Measurements from ENCODE around the gene TBXA2R.

TBXA2R gene

DNA sequence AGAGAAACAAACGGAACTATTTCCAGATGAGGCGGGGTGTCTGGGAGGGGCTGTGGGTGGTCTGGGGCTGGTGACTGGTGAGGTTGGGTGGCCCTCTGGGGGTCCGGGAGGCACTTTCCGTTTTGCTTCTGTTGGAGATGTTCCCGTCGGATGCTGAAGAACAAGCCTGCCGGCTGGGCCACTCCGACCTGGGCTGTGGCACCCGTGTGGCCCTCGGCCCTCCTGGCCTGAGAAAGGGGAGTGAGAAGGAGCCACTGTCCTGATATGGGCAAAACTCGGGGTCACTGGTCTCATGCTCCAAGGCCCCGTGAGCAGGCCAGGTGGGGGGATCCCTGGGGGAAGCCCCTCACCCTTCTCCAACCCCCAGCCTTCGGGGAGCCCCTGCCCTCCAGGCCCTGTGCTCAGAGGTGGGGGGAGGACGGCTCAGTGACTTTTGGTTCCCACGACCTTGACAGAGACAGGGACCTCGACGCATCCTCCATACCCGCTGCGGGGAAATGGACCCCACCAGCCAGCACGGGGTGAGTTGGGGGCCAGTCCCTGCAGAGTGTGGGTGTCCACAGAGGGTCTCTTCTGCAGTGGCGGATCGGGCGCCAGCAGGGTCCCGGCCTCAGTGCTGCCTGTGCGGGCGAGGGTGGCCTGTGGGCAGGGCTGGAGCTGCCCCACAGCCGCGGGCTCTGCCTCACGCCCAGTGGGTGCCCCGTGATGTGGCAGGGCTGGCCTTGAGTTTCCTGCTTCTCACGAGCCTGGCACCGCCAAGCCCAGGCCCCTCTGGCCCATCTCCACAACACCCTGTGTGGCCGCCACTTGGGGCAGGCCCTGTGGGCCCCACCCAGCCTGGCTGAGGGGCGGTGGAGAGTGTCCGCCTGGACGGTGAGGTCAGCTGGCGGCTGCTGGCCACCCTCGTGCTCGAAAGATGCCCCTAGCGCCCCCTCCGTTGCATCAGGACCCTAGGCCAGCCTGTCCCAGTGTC lies 4.4 kb upstream of the TBXA2R start:
- Histone ChIP-seq H3K4me1 (ENCODE audit: insufficient read depth, low read length, severe bottlenecking) (no peaks in the 10 kb centered on the region), H3K27me3 (ENCODE audit: insufficient read depth, low read length) (no peaks in the 10 kb centered on the region), H3K79me2 (ENCODE audit: insufficient read depth, low read length) (no peaks in the 10 kb centered on the region), H4K20me1 (ENCODE audit: insufficient read depth, low read length) (no peaks in the 10 kb centered on the region), H3K27ac (ENCODE audit: low read depth, low read length, poor library complexity, severe bottlenecking) (no peak overlapping the region), H3K9me3 (ENCODE audit: low read length) (no peaks in the 10 kb centered on the region), H3K9ac (ENCODE audit: low read length) (no peak overlapping the region), H3K9me2 (ENCODE audit: low read depth, low read length) (no peaks in the 10 kb centered on the region), H2AFZ (ENCODE audit: low read length) (no peak overlapping the region), H3K36me3 (ENCODE audit: insufficient read depth, low read length) (peaks cover 28% of the 10 kb centered on the region), H3K4me3 (ENCODE audit: low read depth, low read length, poor library complexity, severe bottlenecking) (no peak overlapping the region), H3F3A (ENCODE audit: insufficient read depth, low read length) (no peaks in the 10 kb centered on the region), H3K4me2 (ENCODE audit: low read length) (no peak overlapping the region)
- TF ChIP-seq, protein P1, sequence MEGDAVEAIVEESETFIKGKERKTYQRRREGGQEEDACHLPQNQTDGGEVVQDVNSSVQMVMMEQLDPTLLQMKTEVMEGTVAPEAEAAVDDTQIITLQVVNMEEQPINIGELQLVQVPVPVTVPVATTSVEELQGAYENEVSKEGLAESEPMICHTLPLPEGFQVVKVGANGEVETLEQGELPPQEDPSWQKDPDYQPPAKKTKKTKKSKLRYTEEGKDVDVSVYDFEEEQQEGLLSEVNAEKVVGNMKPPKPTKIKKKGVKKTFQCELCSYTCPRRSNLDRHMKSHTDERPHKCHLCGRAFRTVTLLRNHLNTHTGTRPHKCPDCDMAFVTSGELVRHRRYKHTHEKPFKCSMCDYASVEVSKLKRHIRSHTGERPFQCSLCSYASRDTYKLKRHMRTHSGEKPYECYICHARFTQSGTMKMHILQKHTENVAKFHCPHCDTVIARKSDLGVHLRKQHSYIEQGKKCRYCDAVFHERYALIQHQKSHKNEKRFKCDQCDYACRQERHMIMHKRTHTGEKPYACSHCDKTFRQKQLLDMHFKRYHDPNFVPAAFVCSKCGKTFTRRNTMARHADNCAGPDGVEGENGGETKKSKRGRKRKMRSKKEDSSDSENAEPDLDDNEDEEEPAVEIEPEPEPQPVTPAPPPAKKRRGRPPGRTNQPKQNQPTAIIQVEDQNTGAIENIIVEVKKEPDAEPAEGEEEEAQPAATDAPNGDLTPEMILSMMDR (IDR thresholded peaks at IDR 0.05; ENCODE audit: low read length), result no peak
- no peak for TF ChIP-seq EZH2 (IDR thresholded peaks at IDR 0.05; ENCODE audit: borderline replicate concordance, low read length)

DNA sequence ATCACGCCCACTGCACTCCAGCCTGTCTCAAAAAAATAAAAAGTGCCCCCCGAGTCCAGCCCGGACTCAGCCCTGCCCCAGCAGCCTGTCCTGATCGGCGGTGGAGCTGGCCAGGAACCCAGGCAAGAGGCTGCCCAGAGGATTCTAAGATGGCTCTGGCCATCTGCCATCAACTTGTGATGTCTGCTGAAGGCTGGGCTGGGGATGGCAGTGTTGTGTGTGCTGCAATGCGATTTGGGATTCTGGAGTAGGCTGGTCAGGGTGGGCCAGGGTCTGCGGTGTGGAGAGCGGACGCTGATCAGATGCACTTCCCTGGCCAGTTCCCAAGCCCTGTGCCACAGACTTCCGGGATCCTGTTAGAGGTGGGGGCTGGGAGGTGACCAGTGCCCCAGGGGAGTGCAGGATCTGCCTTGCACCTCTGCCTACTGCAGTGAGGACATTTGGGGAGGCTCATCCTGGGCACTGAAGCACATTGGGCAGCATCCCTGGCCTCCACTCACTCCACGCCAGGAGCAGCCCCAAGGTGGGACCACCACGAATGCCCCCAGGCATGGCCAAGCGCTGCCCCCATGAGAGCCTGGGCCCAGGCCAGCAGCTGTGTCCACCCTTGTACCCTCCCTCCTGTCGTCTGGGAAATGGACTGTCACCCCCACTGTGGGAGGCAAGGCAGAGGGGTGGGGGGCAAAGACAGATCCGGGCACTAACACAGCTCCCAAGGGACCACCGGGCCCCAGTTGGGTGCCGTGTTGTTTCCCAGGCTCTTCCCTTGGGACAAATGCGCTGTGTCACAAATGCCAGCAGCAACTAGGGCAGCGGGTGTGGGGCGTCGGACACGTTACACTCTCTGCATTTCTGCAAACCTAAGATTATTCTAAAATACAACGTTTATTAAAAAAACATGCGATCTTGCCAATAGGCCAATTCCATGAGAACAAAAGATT lies 3.4 kb upstream of the TBXA2R start:
- TF ChIP-seq EZH2 (IDR thresholded peaks at IDR 0.05; ENCODE audit: borderline replicate concordance, low read length), result no peak
- TF ChIP-seq, protein P1 (IDR thresholded peaks at IDR 0.05; ENCODE audit: low read length), result no peak
- Histone ChIP-seq H3K9me2 (ENCODE audit: low read depth, low read length) (no peaks in the 10 kb centered on the region), H2AFZ (ENCODE audit: low read length) (no peak overlapping the region), H3K4me2 (ENCODE audit: low read length) (no peak overlapping the region), H3K79me2 (ENCODE audit: insufficient read depth, low read length) (no peaks in the 10 kb centered on the region), H3K27ac (ENCODE audit: low read depth, low read length, poor library complexity, severe bottlenecking) (no peak overlapping the region), H4K20me1 (ENCODE audit: insufficient read depth, low read length) (no peaks in the 10 kb centered on the region), H3F3A (ENCODE audit: insufficient read depth, low read length) (no peaks in the 10 kb centered on the region), H3K4me3 (ENCODE audit: low read depth, low read length, poor library complexity, severe bottlenecking) (no peak overlapping the region), H3K27me3 (ENCODE audit: insufficient read depth, low read length) (no peaks in the 10 kb centered on the region; the same call in 1 of the 2 replicates), H3K4me1 (ENCODE audit: insufficient read depth, low read length, severe bottlenecking) (peaks cover 3% of the 10 kb centered on the region), H3K36me3 (ENCODE audit: insufficient read depth, low read length) (peaks cover 28% of the 10 kb centered on the region), H3K9me3 (ENCODE audit: low read length) (no peaks in the 10 kb centered on the region), H3K9ac (ENCODE audit: low read length) (no peak overlapping the region)

DNA sequence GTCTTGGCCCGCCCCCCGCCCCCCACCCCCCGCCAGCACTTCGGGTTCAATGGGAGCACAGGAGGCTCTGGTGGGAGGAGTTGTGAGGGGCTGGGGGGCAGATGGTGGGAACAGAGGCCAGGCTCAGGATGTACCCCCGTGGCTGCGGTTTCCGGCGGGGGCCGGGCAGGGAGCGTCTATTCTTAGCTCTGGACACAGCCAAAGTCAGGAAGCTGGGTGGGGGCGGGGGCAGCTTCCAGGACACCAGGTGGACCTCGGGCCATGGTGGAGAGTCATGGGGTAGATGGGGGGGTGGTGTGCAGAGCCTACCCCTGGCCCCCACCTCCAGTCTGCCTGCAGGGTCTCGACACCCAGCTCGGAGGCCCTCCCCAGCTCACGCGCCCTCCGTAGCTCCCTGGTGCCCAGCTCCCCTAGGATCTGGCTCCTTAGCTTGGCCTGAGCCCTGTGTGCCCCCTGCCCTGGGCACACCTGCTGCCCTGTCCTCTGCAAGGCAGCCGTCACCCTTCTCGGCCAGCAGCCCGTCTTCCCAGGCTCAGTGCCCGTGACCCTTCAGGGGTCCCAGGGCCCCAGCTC lies 2.2 kb upstream of the TBXA2R start:
- no peak overlapping the region for H2AFZ ChIP-seq (ENCODE audit: low read length)
- H3K27ac ChIP-seq (ENCODE audit: low read depth, low read length, poor library complexity, severe bottlenecking), result no peak overlapping the region
- H3F3A ChIP-seq (ENCODE audit: insufficient read depth, low read length), result no peaks in the 10 kb centered on the region
- no peaks in the 10 kb centered on the region; the same call in 1 of the 2 replicates for H3K27me3 ChIP-seq (ENCODE audit: insufficient read depth, low read length)
- no peak overlapping the region for H3K4me3 ChIP-seq (ENCODE audit: low read depth, low read length, poor library complexity, severe bottlenecking)
- H3K4me2 ChIP-seq (ENCODE audit: low read length), result no peak overlapping the region
- no peaks in the 10 kb centered on the region for H3K9me2 ChIP-seq (ENCODE audit: low read depth, low read length)
- H3K9ac ChIP-seq (ENCODE audit: low read length), result no peak overlapping the region
- no peak for TF ChIP-seq EZH2 (IDR thresholded peaks at IDR 0.05; ENCODE audit: borderline replicate concordance, low read length)
- TF ChIP-seq, protein P1 (IDR thresholded peaks at IDR 0.05; ENCODE audit: low read length), result no peak
- H4K20me1 ChIP-seq (ENCODE audit: insufficient read depth, low read length), result no peaks in the 10 kb centered on the region
- no peaks in the 10 kb centered on the region for H3K9me3 ChIP-seq (ENCODE audit: low read length)
- peaks cover 28% of the 10 kb centered on the region for H3K36me3 ChIP-seq (ENCODE audit: insufficient read depth, low read length)
- H3K4me1 ChIP-seq (ENCODE audit: insufficient read depth, low read length, severe bottlenecking), result peaks cover 10% of the 10 kb centered on the region
- H3K79me2 ChIP-seq (ENCODE audit: insufficient read depth, low read length), result no peaks in the 10 kb centered on the region

Measured in OCI-LY1 (cell line).